ENCODE measurements around the gene UBE2U.
"Not testable (repeated sequence)": the region's sequence is repeated elsewhere in the genome, so short reads cannot be mapped to it uniquely, and the experiment has no call there.

The UBE2U gene

DNA sequence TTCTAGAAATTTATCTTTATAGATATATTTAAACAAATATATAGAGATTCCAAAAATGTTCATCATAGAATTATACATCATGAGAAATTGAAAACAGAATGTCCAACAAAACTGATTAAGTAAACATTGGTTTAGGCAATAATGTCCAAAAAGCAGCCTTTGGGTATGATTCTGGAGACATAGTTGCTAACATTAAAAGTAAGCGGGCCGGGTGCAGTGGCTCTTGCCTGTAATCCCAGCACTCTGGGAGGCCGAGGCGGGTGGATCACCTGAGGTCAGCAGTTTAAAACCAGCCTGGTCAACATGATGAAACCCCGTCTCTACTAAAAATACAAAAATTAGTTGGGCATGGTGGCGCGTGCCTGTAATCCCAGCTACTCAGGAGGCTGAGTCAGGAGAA lies 20.8 kb downstream of the UBE2U start:
- H3K36me3 ChIP-seq (ENCODE audit: control insufficient read depth, low read depth, low read length); H3K4me1 ChIP-seq (ENCODE audit: control insufficient read depth, low read depth, low read length); H3K9ac ChIP-seq (ENCODE audit: low read length); H3K27me3 ChIP-seq (ENCODE audit: control insufficient read depth, insufficient read depth, low read length); H3K27ac ChIP-seq (ENCODE audit: low read length); H3K9me3 ChIP-seq (ENCODE audit: control insufficient read depth, low read depth, low read length); H3K4me3 ChIP-seq (ENCODE audit: low read length): not testable (repeated sequence)

DNA sequence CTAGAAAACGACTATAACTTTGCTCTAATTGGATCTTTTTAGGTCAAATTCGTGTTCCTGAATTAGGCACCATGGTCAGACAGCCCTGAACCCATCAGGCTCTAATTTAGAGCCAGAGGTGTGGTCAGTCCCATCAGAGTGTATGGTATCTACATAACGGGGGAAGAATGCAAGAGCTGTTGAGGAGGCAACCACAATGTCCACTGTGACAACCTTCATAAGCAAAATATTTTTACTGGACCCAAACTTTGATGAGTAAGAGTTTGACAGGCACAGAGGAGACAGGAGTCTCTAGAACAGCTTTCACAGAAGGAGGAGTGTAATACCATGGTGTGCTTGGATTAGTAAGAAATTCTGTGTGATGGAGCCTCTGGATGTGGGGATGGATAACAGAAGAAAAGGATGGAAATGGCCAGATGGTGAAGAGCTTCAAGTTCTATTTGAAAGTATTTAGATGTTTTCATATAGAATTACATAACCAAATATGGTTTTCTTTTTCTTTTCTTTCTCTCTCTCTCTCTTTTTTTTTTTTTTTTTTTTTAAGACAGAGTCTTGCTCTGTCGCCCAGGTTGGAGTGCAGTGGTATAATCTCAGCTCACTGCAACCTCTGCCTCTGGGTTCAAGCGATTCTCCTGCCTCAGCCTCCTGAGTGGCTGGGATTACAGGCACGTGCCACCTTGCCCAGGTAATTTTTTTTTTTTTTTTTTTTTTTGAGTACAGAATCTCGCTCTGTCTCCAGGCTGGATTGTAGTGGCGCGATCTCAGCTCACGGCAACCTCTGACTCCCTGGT lies 24.9 kb downstream of the UBE2U start:
- Histone ChIP-seq H3K4me3 (ENCODE audit: low read length) (no peak overlapping the region), H3K9ac (ENCODE audit: low read length) (no peak overlapping the region), H3K4me1 (ENCODE audit: control insufficient read depth, low read depth, low read length) (peaks cover 5% of the 10 kb centered on the region), H3K27me3 (ENCODE audit: control insufficient read depth, insufficient read depth, low read length) (no peaks in the 10 kb centered on the region), H3K9me3 (ENCODE audit: control insufficient read depth, low read depth, low read length) (no peaks in the 10 kb centered on the region), H3K36me3 (ENCODE audit: control insufficient read depth, low read depth, low read length) (no peaks in the 10 kb centered on the region), H3K27ac (ENCODE audit: low read length) (no peak overlapping the region)

DNA sequence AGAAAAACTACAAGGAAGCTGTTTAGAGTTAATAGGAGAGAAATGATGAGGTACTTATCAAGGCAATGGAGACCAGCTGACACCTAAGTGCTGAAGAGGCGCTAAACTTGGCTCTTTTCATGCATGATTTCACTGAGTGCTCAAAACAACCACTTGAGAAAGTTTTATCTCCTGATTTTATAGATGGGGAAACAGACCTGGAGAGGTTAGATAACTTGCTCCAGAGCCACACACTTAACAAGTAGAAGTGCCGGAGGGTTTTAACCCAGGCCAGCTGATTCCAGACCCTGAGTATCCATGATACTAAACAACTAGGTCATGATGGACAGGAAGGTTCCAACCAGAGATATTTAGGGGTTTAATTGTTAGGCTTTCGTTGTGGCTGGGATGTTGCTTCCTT lies 25.9 kb downstream of the UBE2U start:
- H3K27me3 ChIP-seq (ENCODE audit: control insufficient read depth, insufficient read depth, low read length): no peaks in the 10 kb centered on the region
- no peak overlapping the region for H3K4me3 ChIP-seq (ENCODE audit: low read length)
- H3K27ac ChIP-seq (ENCODE audit: low read length): no peak overlapping the region
- H3K4me1 ChIP-seq (ENCODE audit: control insufficient read depth, low read depth, low read length): peaks cover 5% of the 10 kb centered on the region
- no peak overlapping the region for H3K9ac ChIP-seq (ENCODE audit: low read length)
- no peaks in the 10 kb centered on the region for H3K9me3 ChIP-seq (ENCODE audit: control insufficient read depth, low read depth, low read length)
- H3K36me3 ChIP-seq (ENCODE audit: control insufficient read depth, low read depth, low read length): no peaks in the 10 kb centered on the region

GRCh38 chr1:64231153-64231552 lies 27.7 kb downstream of the UBE2U start:
- no peaks in the 10 kb centered on the region for H3K27me3 ChIP-seq (ENCODE audit: control insufficient read depth, insufficient read depth, low read length)
- H3K36me3 ChIP-seq (ENCODE audit: control insufficient read depth, low read depth, low read length): no peaks in the 10 kb centered on the region
- no peaks in the 10 kb centered on the region for H3K9me3 ChIP-seq (ENCODE audit: control insufficient read depth, low read depth, low read length)
- peaks cover 5% of the 10 kb centered on the region for H3K4me1 ChIP-seq (ENCODE audit: control insufficient read depth, low read depth, low read length)
- H3K4me3 ChIP-seq (ENCODE audit: low read length): no peak overlapping the region
- no peak overlapping the region for H3K27ac ChIP-seq (ENCODE audit: low read length)
- no peak overlapping the region for H3K9ac ChIP-seq (ENCODE audit: low read length)

- Histone ChIP-seq H3K9me3 (ENCODE audit: control insufficient read depth, low read depth, low read length) (no peaks in the 10 kb centered on the region), H3K9ac (ENCODE audit: low read length) (no peak overlapping the region), H3K36me3 (ENCODE audit: control insufficient read depth, low read depth, low read length) (no peaks in the 10 kb centered on the region), H3K27ac (ENCODE audit: low read length) (no peak overlapping the region), H3K4me3 (ENCODE audit: low read length) (no peak overlapping the region), H3K4me1 (ENCODE audit: control insufficient read depth, low read depth, low read length) (peaks cover 5% of the 10 kb centered on the region), H3K27me3 (ENCODE audit: control insufficient read depth, insufficient read depth, low read length) (no peaks in the 10 kb centered on the region)
These were observed 28.2 kb downstream of the UBE2U start for GRCh38 chr1:64231654-64232053.

DNA sequence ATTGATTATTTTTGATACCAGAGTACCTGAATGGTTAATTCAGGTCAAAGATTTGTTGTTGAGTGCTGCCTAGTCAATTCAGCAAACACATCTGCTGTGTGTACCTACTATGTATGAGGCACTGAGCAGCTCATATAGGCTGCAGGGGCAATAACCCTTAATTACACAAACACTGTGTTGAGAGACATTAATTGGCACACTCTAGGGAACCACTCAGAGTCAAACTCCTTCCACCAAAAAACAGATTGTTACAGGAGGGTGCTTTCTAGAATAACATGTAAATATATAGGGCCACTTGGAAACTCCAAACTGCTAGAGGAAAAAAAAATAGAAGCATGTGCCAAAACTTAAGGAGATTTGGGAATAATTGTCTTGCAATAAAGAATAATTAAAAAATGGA lies 31.3 kb downstream of the UBE2U start:
- Histone ChIP-seq H3K9me3 (ENCODE audit: control insufficient read depth, low read depth, low read length) (no peaks in the 10 kb centered on the region), H3K9ac (ENCODE audit: low read length) (no peak overlapping the region), H3K4me3 (ENCODE audit: low read length) (no peak overlapping the region), H3K27me3 (ENCODE audit: control insufficient read depth, insufficient read depth, low read length) (no peaks in the 10 kb centered on the region), H3K4me1 (ENCODE audit: control insufficient read depth, low read depth, low read length) (peaks cover 5% of the 10 kb centered on the region), H3K27ac (ENCODE audit: low read length) (no peak overlapping the region), H3K36me3 (ENCODE audit: control insufficient read depth, low read depth, low read length) (no peaks in the 10 kb centered on the region)

DNA sequence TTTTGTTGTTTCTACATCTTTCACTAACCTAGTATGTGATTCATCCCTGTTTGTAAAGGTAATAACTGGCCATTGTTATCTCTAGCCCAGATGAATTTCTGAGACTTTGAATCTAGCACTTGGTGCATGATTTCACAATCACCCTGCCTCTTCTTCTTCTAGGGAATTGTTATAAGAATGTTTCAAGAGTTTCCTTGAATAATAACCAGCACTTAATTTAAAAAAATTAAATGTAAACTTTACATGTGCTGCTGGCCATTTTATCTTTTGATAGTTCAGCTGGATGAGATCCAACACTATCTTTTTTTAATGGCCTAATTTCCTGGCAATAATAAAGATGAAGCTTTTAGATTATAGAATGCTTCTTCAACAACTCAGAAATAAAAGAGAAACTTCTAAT lies 31.8 kb downstream of the UBE2U start:
- no peak overlapping the region for H3K27ac ChIP-seq (ENCODE audit: low read length)
- H3K9ac ChIP-seq (ENCODE audit: low read length): no peak overlapping the region
- no peaks in the 10 kb centered on the region for H3K9me3 ChIP-seq (ENCODE audit: control insufficient read depth, low read depth, low read length)
- peaks cover 5% of the 10 kb centered on the region for H3K4me1 ChIP-seq (ENCODE audit: control insufficient read depth, low read depth, low read length)
- no peaks in the 10 kb centered on the region for H3K36me3 ChIP-seq (ENCODE audit: control insufficient read depth, low read depth, low read length)
- no peak overlapping the region for H3K4me3 ChIP-seq (ENCODE audit: low read length)
- H3K27me3 ChIP-seq (ENCODE audit: control insufficient read depth, insufficient read depth, low read length): no peaks in the 10 kb centered on the region

DNA sequence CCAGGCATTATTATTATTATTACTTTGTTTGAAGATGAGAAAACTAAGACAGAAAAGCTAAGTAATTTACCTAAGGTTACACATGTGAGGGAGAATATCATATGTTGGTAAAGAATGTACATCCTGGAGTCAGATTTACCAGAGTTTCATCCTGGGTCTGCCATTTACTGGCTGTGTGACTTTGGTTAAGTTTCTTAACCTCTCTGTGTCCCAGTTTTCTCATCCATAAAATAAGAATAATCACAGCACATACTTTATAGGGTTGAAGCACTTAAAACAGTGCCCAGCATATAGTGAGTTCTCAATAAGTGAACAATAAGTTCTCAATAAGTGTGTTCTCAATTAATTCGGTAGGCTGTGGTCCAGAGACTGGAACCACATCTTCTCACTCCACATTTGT lies 32.5 kb downstream of the UBE2U start:
- H3K9ac ChIP-seq (ENCODE audit: low read length): no peak overlapping the region
- H3K4me3 ChIP-seq (ENCODE audit: low read length): no peak overlapping the region
- H3K27ac ChIP-seq (ENCODE audit: low read length): no peak overlapping the region
- H3K4me1 ChIP-seq (ENCODE audit: control insufficient read depth, low read depth, low read length): peaks cover 5% of the 10 kb centered on the region
- no peaks in the 10 kb centered on the region for H3K9me3 ChIP-seq (ENCODE audit: control insufficient read depth, low read depth, low read length)
- H3K27me3 ChIP-seq (ENCODE audit: control insufficient read depth, insufficient read depth, low read length): no peaks in the 10 kb centered on the region
- H3K36me3 ChIP-seq (ENCODE audit: control insufficient read depth, low read depth, low read length): no peaks in the 10 kb centered on the region

DNA sequence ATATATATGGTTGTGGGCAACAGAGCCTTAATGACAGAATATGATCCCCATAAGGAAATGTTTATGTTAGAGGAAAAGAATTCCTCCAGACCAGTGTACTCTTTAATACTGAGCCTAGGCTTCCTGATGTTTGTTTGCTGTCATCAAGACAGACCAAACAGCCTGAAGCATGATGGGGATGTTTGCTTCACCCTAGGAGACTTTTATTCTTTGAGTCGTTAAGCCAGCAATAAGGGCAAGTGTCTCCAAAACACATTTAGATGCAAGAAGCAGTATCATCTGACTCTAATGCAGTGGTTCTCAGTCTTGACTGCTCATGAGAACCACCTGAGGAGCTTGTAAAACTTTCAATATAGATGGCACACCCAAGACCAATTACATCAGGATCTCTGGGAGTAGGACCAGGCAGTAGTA lies 33.1 kb downstream of the UBE2U start:
- H3K9me3 ChIP-seq (ENCODE audit: control insufficient read depth, low read depth, low read length): no peaks in the 10 kb centered on the region
- no peaks in the 10 kb centered on the region for H3K27me3 ChIP-seq (ENCODE audit: control insufficient read depth, insufficient read depth, low read length)
- no peaks in the 10 kb centered on the region for H3K36me3 ChIP-seq (ENCODE audit: control insufficient read depth, low read depth, low read length)
- no peak overlapping the region for H3K9ac ChIP-seq (ENCODE audit: low read length)
- H3K27ac ChIP-seq (ENCODE audit: low read length): no peak overlapping the region
- no peaks in the 10 kb centered on the region for H3K4me1 ChIP-seq (ENCODE audit: control insufficient read depth, low read depth, low read length)
- H3K4me3 ChIP-seq (ENCODE audit: low read length): no peak overlapping the region

DNA sequence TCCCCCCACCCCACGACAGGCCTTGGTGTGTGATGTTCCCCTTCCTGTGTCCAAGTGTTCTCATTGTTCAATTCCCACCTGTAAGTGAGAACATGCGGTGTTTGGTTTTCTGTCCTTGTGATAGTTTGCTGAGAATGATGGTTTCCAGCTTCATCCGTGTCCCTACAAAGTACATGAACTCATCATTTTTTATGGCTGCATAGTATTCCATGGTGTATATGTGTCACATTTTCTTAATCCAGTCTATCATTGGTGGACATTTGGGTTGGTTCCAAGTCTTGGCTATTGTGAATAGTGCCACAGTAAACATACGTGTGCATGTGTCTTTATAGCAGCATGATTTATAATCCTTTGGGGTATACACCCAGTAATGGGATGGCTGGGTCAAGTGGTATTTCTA lies 36.1 kb downstream of the UBE2U start:
- H3K27me3 ChIP-seq (ENCODE audit: control insufficient read depth, insufficient read depth, low read length); H3K9me3 ChIP-seq (ENCODE audit: control insufficient read depth, low read depth, low read length); H3K9ac ChIP-seq (ENCODE audit: low read length); H3K4me3 ChIP-seq (ENCODE audit: low read length); H3K4me1 ChIP-seq (ENCODE audit: control insufficient read depth, low read depth, low read length); H3K36me3 ChIP-seq (ENCODE audit: control insufficient read depth, low read depth, low read length); H3K27ac ChIP-seq (ENCODE audit: low read length): not testable (repeated sequence)

- H3K27me3 ChIP-seq (ENCODE audit: control insufficient read depth, insufficient read depth, low read length): no peaks in the 10 kb centered on the region
- no peaks in the 10 kb centered on the region for H3K36me3 ChIP-seq (ENCODE audit: control insufficient read depth, low read depth, low read length)
- peaks cover 16% of the 10 kb centered on the region for H3K4me1 ChIP-seq (ENCODE audit: control insufficient read depth, low read depth, low read length)
- H3K4me3 ChIP-seq (ENCODE audit: low read length): no peak overlapping the region
- H3K27ac ChIP-seq (ENCODE audit: low read length): no peak overlapping the region
- H3K9me3 ChIP-seq (ENCODE audit: control insufficient read depth, low read depth, low read length): no peaks in the 10 kb centered on the region
- H3K9ac ChIP-seq (ENCODE audit: low read length): no peak overlapping the region
These were observed 36.8 kb downstream of the UBE2U start for GRCh38 chr1:64240206-64240605.

- Histone ChIP-seq H3K9ac (ENCODE audit: low read length) (no peak overlapping the region), H3K9me3 (ENCODE audit: control insufficient read depth, low read depth, low read length) (no peaks in the 10 kb centered on the region), H3K4me3 (ENCODE audit: low read length) (no peak overlapping the region), H3K4me1 (ENCODE audit: control insufficient read depth, low read depth, low read length) (peaks cover 23% of the 10 kb centered on the region), H3K27me3 (ENCODE audit: control insufficient read depth, insufficient read depth, low read length) (no peaks in the 10 kb centered on the region), H3K36me3 (ENCODE audit: control insufficient read depth, low read depth, low read length) (no peaks in the 10 kb centered on the region), H3K27ac (ENCODE audit: low read length) (no peak overlapping the region)
These were observed 37.6 kb downstream of the UBE2U start for GRCh38 chr1:64241069-64241468.

Measured in iPS-18a (cell line).